Endodermal cell (in vitro differentiated cells): Measurements from ENCODE around the gene ILF3. TPM values are rescaled to one million over a fixed set of nuclear protein-coding genes. Genes with fewer than 3 reads are reported as not detected.
"Not testable (repeated sequence)": the region's sequence is repeated elsewhere in the genome, so short reads cannot be mapped to it uniquely, and the experiment has no call there.

Experiments
- DNase-seq: peaks from one replicate; pipeline ENCODE4 v3.0.0-alpha.2; 2017
- H3K27ac ChIP-seq: 2 replicates; pipeline ENCODE4 v1.5.1; 2013; ENCODE audit warnings: mild to moderate bottlenecking, low read depth, low read length, moderate library complexity
- H3K27me3 ChIP-seq: 2 replicates; pipeline ENCODE4 v1.6.1; 2013; ENCODE audit warnings: mild to moderate bottlenecking, low read length, moderate library complexity; ENCODE audit not compliant: insufficient read depth, control insufficient read depth, poor library complexity, severe bottlenecking
- H3K36me3 ChIP-seq: 2 replicates; pipeline ENCODE4 v1.7.0; 2013; ENCODE audit warnings: mild to moderate bottlenecking, low read length, moderate library complexity; ENCODE audit not compliant: control insufficient read depth, insufficient read depth
- H3K4me1 ChIP-seq: one replicate; pipeline ENCODE4 v1.7.0; 2013; ENCODE audit warnings: low read length; ENCODE audit not compliant: control insufficient read depth, insufficient read depth
- H3K4me3 ChIP-seq: 2 replicates; pipeline ENCODE4 v1.5.1; 2013; ENCODE audit warnings: mild to moderate bottlenecking, low read length, moderate library complexity
- H3K9ac ChIP-seq: 2 replicates; pipeline ENCODE4 v1.6.1; 2013; ENCODE audit warnings: mild to moderate bottlenecking, low read length, moderate library complexity; ENCODE audit not compliant: poor library complexity, severe bottlenecking; ENCODE audit errors: extremely low read depth
- H3K9me3 ChIP-seq: 2 replicates; pipeline ENCODE4 v1.6.1; 2013; ENCODE audit warnings: mild to moderate bottlenecking, low read length, moderate library complexity; ENCODE audit not compliant: control insufficient read depth
- H3K27ac Mint-ChIP-seq: 2 replicates; pipeline ENCODE4 v1.8.0; 2020; ENCODE audit warnings: mixed read lengths
- H3K27me3 Mint-ChIP-seq: 2 replicates; pipeline ENCODE4 v1.8.0; 2021; ENCODE audit warnings: mild to moderate bottlenecking, mixed read lengths; ENCODE audit not compliant: insufficient read depth
- H3K36me3 Mint-ChIP-seq: 2 replicates; pipeline ENCODE4 v1.8.0; 2020; ENCODE audit warnings: low read depth, mixed read lengths
- H3K4me1 Mint-ChIP-seq: 2 replicates; pipeline ENCODE4 v1.8.0; 2020; ENCODE audit warnings: mixed read lengths
- H3K4me3 Mint-ChIP-seq: 2 replicates; pipeline ENCODE4 v1.8.0; 2020; ENCODE audit warnings: mild to moderate bottlenecking, moderate library complexity, mixed read lengths
- H3K9me3 Mint-ChIP-seq: 2 replicates; pipeline ENCODE4 v1.8.0; 2020; ENCODE audit warnings: mild to moderate bottlenecking, mixed read lengths
- WGBS, 2 experiments: methylation state at CpG; one replicate each; pipeline versions ENCODE4 v1.1.5 to v1.1.7; 2013; ENCODE audit warnings: missing lambda C conversion rate in 2 of 2, mixed read lengths in 1 of 2; ENCODE audit not compliant: insufficient coverage in 1 of 2, insufficient read length in 1 of 2; 5-methylcytosine and 5-hydroxymethylcytosine counted together
- total RNA-seq, 2 donors: library from RNA; stranded (reverse); fragmentation: NEBNext Ultra II Directional in 1 of 2; extraction: Animal tissue kit (Norgen Biotek cat#: 25700) in 1 of 2; gene quantifications; 2 replicates in 1 of 2; 3 replicates in 1 of 2; pipeline ENCODE4 v1.2.1, GENCODE V29; 2021
- TF ChIP-seq, protein P1 (sequence below): fragments of 200-600 bp; sonication (generic); conservative IDR thresholded peaks from 2 replicates; pipeline ENCODE4 v1.5.0; 2021; ENCODE audit warnings: antibody characterized with exemption, mild to moderate bottlenecking

Gene ILF3
- total RNA-seq, 2 donors from 2014 or later, result 625 to 629 TPM

GRCh38 chr19:10660346-10660745 is 6.2 kb downstream of the ILF3 start:
- peaks cover 76% of the 10 kb centered on the region for H3K36me3 ChIP-seq
- WGBS, 2 experiments, result 95 to 100% methylated on average over 4 to 5 of the region's 5 CpGs
- no peaks in the 10 kb centered on the region for H3K4me1 ChIP-seq
- TF ChIP-seq, protein P1, sequence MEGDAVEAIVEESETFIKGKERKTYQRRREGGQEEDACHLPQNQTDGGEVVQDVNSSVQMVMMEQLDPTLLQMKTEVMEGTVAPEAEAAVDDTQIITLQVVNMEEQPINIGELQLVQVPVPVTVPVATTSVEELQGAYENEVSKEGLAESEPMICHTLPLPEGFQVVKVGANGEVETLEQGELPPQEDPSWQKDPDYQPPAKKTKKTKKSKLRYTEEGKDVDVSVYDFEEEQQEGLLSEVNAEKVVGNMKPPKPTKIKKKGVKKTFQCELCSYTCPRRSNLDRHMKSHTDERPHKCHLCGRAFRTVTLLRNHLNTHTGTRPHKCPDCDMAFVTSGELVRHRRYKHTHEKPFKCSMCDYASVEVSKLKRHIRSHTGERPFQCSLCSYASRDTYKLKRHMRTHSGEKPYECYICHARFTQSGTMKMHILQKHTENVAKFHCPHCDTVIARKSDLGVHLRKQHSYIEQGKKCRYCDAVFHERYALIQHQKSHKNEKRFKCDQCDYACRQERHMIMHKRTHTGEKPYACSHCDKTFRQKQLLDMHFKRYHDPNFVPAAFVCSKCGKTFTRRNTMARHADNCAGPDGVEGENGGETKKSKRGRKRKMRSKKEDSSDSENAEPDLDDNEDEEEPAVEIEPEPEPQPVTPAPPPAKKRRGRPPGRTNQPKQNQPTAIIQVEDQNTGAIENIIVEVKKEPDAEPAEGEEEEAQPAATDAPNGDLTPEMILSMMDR, result no peak
- H3K4me3 Mint-ChIP-seq, result no peak overlapping the region
- H3K9me3 Mint-ChIP-seq, result no peaks in the 10 kb centered on the region
- H3K27ac ChIP-seq, result no peak overlapping the region
- H3K9ac ChIP-seq, result no peak overlapping the region
- H3K9me3 ChIP-seq, result no peaks in the 10 kb centered on the region
- no peaks in the 10 kb centered on the region for H3K27me3 ChIP-seq
- peak overlapping the region; percentile 27 for H3K27ac Mint-ChIP-seq
- H3K27me3 Mint-ChIP-seq, result no peaks in the 10 kb centered on the region
- H3K4me1 Mint-ChIP-seq, result peaks cover 26% of the 10 kb centered on the region
- DNase-seq, result no peak
- peaks cover 60% of the 10 kb centered on the region for H3K36me3 Mint-ChIP-seq
- no peak overlapping the region for H3K4me3 ChIP-seq

- no peak overlapping the region for H3K9ac ChIP-seq
- H3K4me1 Mint-ChIP-seq, result peaks cover 18% of the 10 kb centered on the region
- no peak overlapping the region for H3K4me3 ChIP-seq
- DNase-seq, result no peak
- H3K4me1 ChIP-seq, result no peaks in the 10 kb centered on the region
- no peak overlapping the region for H3K27ac ChIP-seq
- peaks cover 77% of the 10 kb centered on the region for H3K36me3 ChIP-seq
- H3K36me3 Mint-ChIP-seq, result peaks cover 56% of the 10 kb centered on the region
- no peak overlapping the region for H3K4me3 Mint-ChIP-seq
- TF ChIP-seq, protein P1, result no peak
- H3K27me3 ChIP-seq, result no peaks in the 10 kb centered on the region
- 100% methylated on average over 1 of the region's 1 CpG; no CpG with 5 or more reads in 1 of the 2 experiments for WGBS, 2 experiments
- no peak overlapping the region for H3K27ac Mint-ChIP-seq
- no peaks in the 10 kb centered on the region for H3K9me3 Mint-ChIP-seq
- H3K27me3 Mint-ChIP-seq, result no peaks in the 10 kb centered on the region
- H3K9me3 ChIP-seq, result no peaks in the 10 kb centered on the region
Observed at GRCh38 chr19:10661946-10662345, 7.8 kb downstream of the ILF3 start.

DNA sequence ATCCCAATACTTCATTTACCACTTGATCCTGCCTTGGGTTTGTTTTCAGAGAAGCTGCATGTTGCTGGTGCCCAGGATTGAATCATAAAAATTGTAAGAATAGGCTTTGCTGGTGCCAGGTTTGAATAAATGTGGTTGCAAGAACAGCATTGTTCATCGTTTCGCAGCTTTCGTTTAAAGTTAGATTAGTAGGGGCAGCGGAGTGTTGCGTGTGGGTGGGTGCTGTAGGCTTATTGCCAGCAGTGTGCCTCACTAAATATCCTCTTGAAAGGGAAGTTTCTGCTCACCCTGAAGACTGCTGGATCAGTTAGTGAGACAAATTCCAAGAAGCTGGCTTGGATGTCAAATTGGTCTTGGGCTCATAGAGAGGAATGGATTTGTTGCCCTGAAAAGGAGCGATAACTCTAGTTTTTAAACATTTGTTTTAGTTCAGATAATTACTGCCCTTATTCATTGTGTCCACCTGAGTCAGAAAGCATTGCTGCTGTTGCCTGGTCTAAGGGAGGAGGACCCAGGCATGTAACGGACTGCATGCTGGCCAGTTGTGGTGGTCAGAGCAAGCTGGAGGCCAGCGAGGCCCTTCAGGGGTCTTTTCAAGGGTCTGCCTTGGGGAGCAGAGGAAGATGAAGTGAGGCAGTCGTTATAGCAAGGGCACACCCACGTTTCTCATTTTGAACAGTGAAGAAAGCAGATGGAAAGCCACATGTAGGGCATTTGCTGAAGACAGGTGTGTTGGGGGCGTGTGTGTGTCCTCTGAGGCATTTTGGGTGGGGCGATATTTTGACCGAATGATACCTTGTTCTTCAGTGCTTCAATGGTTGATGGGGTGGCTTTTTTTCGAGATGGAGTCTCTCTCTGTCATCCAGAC is 8.5 kb downstream of the ILF3 start:
- no peak overlapping the region for H3K27ac ChIP-seq
- Mint-ChIP-seq H3K27ac (peak overlapping the region; percentile 76), H3K36me3 (peaks cover 52% of the 10 kb centered on the region)

GRCh38 chr19:10663252-10663563 is 9.1 kb downstream of the ILF3 start:
- H3K27ac ChIP-seq, H3K4me3 Mint-ChIP-seq, DNase-seq, H3K9ac ChIP-seq, H3K4me3 ChIP-seq, H3K4me1 ChIP-seq, H3K27me3 ChIP-seq, H3K9me3 Mint-ChIP-seq, H3K9me3 ChIP-seq, H3K27me3 Mint-ChIP-seq: not testable (repeated sequence)
- Mint-ChIP-seq H3K27ac (peak overlapping the region; percentile 76), H3K4me1 (peaks cover 13% of the 10 kb centered on the region), H3K36me3 (peaks cover 55% of the 10 kb centered on the region)
- WGBS, 2 experiments, result 91 to 95% methylated on average over 5 to 16 of the region's 16 CpGs
- H3K36me3 ChIP-seq, result peaks cover 77% of the 10 kb centered on the region

More for the DNA sequence above, 8.5 kb downstream of the ILF3 start:
- no peaks in the 10 kb centered on the region for H3K4me1 ChIP-seq
- no peak overlapping the region for H3K4me3 ChIP-seq
- Mint-ChIP-seq H3K4me1 (peaks cover 13% of the 10 kb centered on the region), H3K4me3 (no peak overlapping the region), H3K9me3 (no peaks in the 10 kb centered on the region), H3K27me3 (no peaks in the 10 kb centered on the region)
- WGBS, 2 experiments, result 90 to 91% methylated on average over 8 to 14 of the region's 14 CpGs
- DNase-seq, result no peak
- H3K9ac ChIP-seq, result no peak overlapping the region
- TF ChIP-seq, protein P1, result no peak
- H3K27me3 ChIP-seq, result no peaks in the 10 kb centered on the region
- peaks cover 77% of the 10 kb centered on the region for H3K36me3 ChIP-seq
- H3K9me3 ChIP-seq, result no peaks in the 10 kb centered on the region
